ENCODE results near the gene ALG12. TPM values are rescaled to one million over a fixed set of nuclear protein-coding genes. Genes with fewer than 3 reads are reported as not detected.

The ALG12 gene
- total RNA-seq, 1 donor from 2014 or later: 11.2 TPM

GRCh38 chr22:49892226-49892899, 25.9 kb downstream of the ALG12 start:
- DNase-seq (ENCODE audit: low read depth in 2 of 2): no peak

- no peak for DNase-seq (ENCODE audit: low read depth in 2 of 2)
These were observed 29.2 kb downstream of the ALG12 start for GRCh38 chr22:49889071-49889470.

- no peak for DNase-seq (ENCODE audit: low read depth in 2 of 2)
These were observed 30.5 kb downstream of the ALG12 start for GRCh38 chr22:49887702-49888101.

GRCh38 chr22:49887064-49887451, 31.2 kb downstream of the ALG12 start:
- DNase-seq (ENCODE audit: low read depth in 2 of 2): no peak

- DNase-seq (ENCODE audit: low read depth in 2 of 2): no peak
These were observed 31.7 kb downstream of the ALG12 start for GRCh38 chr22:49886346-49887063.

- DNase-seq (ENCODE audit: low read depth in 2 of 2): no peak
These were observed 32.4 kb downstream of the ALG12 start for GRCh38 chr22:49885881-49886280.

- DNase-seq (ENCODE audit: low read depth in 2 of 2): no peak
These were observed 33.0 kb downstream of the ALG12 start for GRCh38 chr22:49885281-49885680.

GRCh38 chr22:49884503-49885260, 33.6 kb downstream of the ALG12 start:
- DNase-seq (ENCODE audit: low read depth in 2 of 2): no peak

GRCh38 chr22:49884075-49884474, 34.2 kb downstream of the ALG12 start:
- DNase-seq (ENCODE audit: low read depth in 2 of 2): no peak

- DNase-seq (ENCODE audit: low read depth in 2 of 2): peak in 1 of 2 donors; percentile 10
These were observed 35.0 kb downstream of the ALG12 start for GRCh38 chr22:49883294-49883640.

GRCh38 chr22:49882519-49883293, 35.5 kb downstream of the ALG12 start:
- DNase-seq (ENCODE audit: low read depth in 2 of 2): peak in 1 of 2 donors; percentile 11

GRCh38 chr22:49881856-49882255, 36.4 kb downstream of the ALG12 start:
- no peak for DNase-seq (ENCODE audit: low read depth in 2 of 2)

GRCh38 chr22:49880281-49880680, 38.0 kb downstream of the ALG12 start:
- peak; percentile 53 to 90 for DNase-seq (ENCODE audit: low read depth in 2 of 2)

GRCh38 chr22:49879871-49880270, 38.4 kb downstream of the ALG12 start:
- DNase-seq (ENCODE audit: low read depth in 2 of 2): peak in 1 of 2 donors; percentile 7

GRCh38 chr22:49878206-49878605, 40.0 kb downstream of the ALG12 start:
- no peak for DNase-seq (ENCODE audit: low read depth in 2 of 2)

GRCh38 chr22:49877642-49878041, 40.6 kb downstream of the ALG12 start:
- no peak for DNase-seq (ENCODE audit: low read depth in 2 of 2)

- no peak for DNase-seq (ENCODE audit: low read depth in 2 of 2)
These were observed 44.9 kb downstream of the ALG12 start for GRCh38 chr22:49873228-49873940.

GRCh38 chr22:49872347-49872746, 45.9 kb downstream of the ALG12 start:
- no peak for DNase-seq (ENCODE audit: low read depth in 2 of 2)

- peak in 1 of 2 donors; percentile 16 for DNase-seq (ENCODE audit: low read depth in 2 of 2)
These were observed 46.8 kb downstream of the ALG12 start for GRCh38 chr22:49871482-49871881.

GRCh38 chr22:49869845-49870712, 48.2 kb downstream of the ALG12 start:
- DNase-seq (ENCODE audit: low read depth in 2 of 2): no peak
